ENCODE measurements around the gene CHN1. TPM values are rescaled to one million over a fixed set of nuclear protein-coding genes. Genes with fewer than 3 reads are reported as not detected.

The CHN1 gene
- total RNA-seq, 2 donors from 2014 or later, result 16.5 to 16.6 TPM

DNA sequence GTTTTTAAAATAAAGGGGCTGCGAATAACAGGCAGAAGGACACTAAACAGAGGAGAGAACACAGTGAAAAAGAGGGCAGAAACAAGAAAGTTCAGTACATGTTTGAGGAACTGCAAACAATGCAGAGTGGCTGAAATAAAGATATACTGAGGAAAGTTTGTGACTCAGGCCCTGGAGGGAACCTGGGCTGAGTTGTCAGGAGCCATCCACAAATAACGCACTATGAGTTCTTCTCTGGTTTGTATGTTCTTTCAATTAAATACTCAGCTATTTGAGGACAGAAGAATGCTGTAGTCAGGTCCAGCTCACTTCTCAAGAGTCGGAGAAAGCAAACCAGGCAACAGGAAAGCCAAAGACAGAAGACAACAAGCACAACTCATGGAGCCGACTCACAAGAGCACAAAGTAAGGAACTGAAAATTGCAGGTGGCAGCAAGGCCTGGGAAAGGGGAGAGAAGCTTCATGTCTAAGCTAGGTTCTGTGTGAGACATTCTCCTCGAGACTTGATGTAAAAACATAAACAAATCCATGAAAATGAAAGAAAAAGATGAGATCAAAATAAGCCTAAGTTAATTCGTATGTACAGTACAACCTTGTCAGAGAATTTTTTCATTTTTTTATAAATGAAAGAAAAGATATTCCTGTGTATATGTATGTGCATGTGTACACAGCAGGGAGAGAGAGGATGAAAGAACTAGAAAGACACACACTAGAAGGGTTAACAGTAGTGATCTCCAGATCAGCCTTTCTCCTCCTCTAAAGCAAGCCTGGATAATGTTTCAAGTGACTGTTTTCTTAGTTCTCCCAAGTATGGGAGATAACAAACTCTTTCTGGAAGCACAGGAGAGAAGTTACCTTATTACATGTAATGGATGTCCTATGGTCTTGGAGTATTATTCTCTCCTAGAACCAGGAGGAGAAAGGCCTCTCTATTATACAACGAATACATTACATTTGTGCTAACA lies 41.5 kb downstream of the CHN1 start:
- no peak for DNase-seq
- Mint-ChIP-seq H3K36me3 (ENCODE audit: low read depth) (no peaks in the 10 kb centered on the region), H3K4me1 (peaks cover 6% of the 10 kb centered on the region), H3K27ac (no peak overlapping the region), H3K27me3 (peaks cover 22% of the 10 kb centered on the region), H3K4me3 (no peak overlapping the region)
- no peak for ATAC-seq
- H3K9me3 ChIP-seq (ENCODE audit: control insufficient read depth, low read length, poor library complexity, severe bottlenecking), result no peaks in the 10 kb centered on the region

DNA sequence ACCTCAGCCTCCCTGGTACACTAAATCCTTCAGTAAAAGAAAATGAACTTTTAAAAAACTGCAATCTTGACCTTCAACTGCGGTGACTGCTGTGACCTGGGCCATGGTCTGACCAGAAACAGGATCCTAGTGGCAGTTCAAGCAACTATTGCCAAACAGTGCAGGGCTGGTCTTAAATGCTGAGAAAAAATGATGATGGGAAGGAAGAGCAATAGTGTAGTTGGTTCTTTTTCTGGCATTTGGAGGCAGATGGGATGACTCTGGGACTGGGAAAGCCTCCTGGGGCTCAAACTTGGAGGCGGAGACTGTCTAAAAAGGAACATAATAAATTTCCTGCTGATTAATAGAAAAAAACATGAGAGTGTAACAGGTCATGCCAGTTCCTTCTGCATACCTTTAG lies 45.4 kb downstream of the CHN1 start:
- H3K36me3 Mint-ChIP-seq (ENCODE audit: low read depth), result no peaks in the 10 kb centered on the region
- peaks cover 3% of the 10 kb centered on the region for H3K4me1 Mint-ChIP-seq
- H3K27me3 Mint-ChIP-seq, result peaks cover 5% of the 10 kb centered on the region
- ATAC-seq, result no peak
- H3K9me3 ChIP-seq (ENCODE audit: control insufficient read depth, low read length, poor library complexity, severe bottlenecking), result no peaks in the 10 kb centered on the region
- H3K4me3 Mint-ChIP-seq, result no peak overlapping the region
- DNase-seq, result no peak
- no peak overlapping the region for H3K27ac Mint-ChIP-seq

GRCh38 chr2:174957050-174957449 lies 48.1 kb downstream of the CHN1 start:
- no peak for DNase-seq
- no peaks in the 10 kb centered on the region for H3K9me3 ChIP-seq (ENCODE audit: control insufficient read depth, low read length, poor library complexity, severe bottlenecking)
- H3K36me3 Mint-ChIP-seq (ENCODE audit: low read depth), result peaks cover 3% of the 10 kb centered on the region
- no peak overlapping the region for H3K4me3 Mint-ChIP-seq
- H3K4me1 Mint-ChIP-seq, result no peaks in the 10 kb centered on the region
- peaks cover 12% of the 10 kb centered on the region for H3K27me3 Mint-ChIP-seq
- no peak for ATAC-seq
- no peak overlapping the region for H3K27ac Mint-ChIP-seq

GRCh38 chr2:174952607-174953006 lies 52.6 kb downstream of the CHN1 start:
- Mint-ChIP-seq H3K4me3 (no peak overlapping the region), H3K27ac (no peak overlapping the region), H3K4me1 (no peaks in the 10 kb centered on the region), H3K27me3 (peaks cover 23% of the 10 kb centered on the region), H3K36me3 (ENCODE audit: low read depth) (peaks cover 3% of the 10 kb centered on the region)
- no peaks in the 10 kb centered on the region for H3K9me3 ChIP-seq (ENCODE audit: control insufficient read depth, low read length, poor library complexity, severe bottlenecking)
- ATAC-seq (no peak), DNase-seq (no peak)

- no peak overlapping the region for H3K27ac Mint-ChIP-seq
- H3K27me3 Mint-ChIP-seq, result peaks cover 23% of the 10 kb centered on the region
- no peak overlapping the region for H3K4me3 Mint-ChIP-seq
- ATAC-seq (no peak), DNase-seq (no peak)
- no peaks in the 10 kb centered on the region for H3K9me3 ChIP-seq (ENCODE audit: control insufficient read depth, low read length, poor library complexity, severe bottlenecking)
- H3K4me1 Mint-ChIP-seq, result no peaks in the 10 kb centered on the region
- peaks cover 3% of the 10 kb centered on the region for H3K36me3 Mint-ChIP-seq (ENCODE audit: low read depth)
Measured at GRCh38 chr2:174951745-174952144, 53.4 kb downstream of the CHN1 start.

DNA sequence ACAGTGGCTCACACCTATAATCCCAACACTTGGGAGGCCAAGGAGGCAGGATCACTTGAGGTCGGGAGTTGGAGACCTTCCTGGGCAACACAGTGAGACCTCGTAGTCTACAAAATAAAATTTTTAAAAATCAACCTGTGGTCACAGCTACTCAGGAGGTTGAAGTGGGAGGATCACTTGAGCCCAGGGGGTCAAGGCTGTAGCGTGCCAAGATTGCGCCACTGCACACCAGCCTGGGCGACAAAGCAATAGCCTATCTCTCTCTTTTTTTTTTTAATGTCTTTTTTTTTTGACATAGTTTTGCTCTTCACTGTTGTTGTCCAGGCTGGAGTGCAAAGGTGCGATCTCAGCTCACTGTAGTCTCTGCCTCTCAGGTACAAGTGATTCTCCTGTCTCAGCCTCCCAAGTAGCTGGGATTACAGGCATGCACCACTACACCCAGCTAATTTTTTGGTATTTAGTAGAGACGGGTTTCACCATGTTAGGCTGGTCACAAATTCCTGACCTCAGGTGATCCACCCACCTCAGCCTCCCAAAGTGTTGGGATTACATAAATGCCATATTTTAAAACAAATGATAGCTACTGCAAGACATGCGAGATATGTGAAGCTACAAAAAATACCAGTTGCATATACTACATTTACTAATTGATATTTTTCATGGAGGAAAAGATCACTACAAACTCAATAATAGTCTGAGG lies 55.0 kb downstream of the CHN1 start:
- no peaks in the 10 kb centered on the region for H3K9me3 ChIP-seq (ENCODE audit: control insufficient read depth, low read length, poor library complexity, severe bottlenecking)
- no peak overlapping the region for H3K4me3 Mint-ChIP-seq
- peaks cover 23% of the 10 kb centered on the region for H3K27me3 Mint-ChIP-seq
- no peak for ATAC-seq
- peaks cover 3% of the 10 kb centered on the region for H3K36me3 Mint-ChIP-seq (ENCODE audit: low read depth)
- no peak for DNase-seq
- H3K27ac Mint-ChIP-seq, result no peak overlapping the region
- no peaks in the 10 kb centered on the region for H3K4me1 Mint-ChIP-seq

DNA sequence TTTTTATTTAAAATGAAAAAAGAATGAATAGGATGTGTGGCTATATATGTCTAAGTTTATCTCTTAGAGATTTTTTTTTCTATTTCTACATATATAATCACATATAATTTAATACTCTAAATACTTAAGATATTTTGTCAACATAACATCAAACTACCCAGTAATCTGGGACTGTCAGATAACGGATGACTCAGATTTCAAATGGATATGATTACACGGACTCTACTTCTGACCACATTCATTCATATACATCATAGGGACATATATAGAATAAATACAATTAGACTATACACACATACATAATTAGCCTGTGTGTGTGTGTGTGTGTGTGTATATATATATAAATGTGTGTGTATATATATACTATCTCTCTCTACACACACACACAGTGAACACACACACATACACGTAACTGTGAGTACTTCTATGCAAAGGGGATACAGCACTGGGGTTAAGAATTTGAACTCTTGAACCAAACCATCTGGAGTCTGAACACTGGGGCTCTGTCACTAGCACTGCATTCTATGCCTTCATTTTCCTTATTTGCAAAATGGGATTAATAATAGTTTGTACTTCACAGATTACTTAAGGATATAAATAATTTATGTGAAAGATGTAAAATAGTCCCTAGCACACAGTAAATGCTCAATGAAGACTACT lies 59.5 kb downstream of the CHN1 start:
- no peak overlapping the region for H3K27ac Mint-ChIP-seq
- no peak for ATAC-seq
- no peak overlapping the region for H3K4me3 Mint-ChIP-seq
- no peaks in the 10 kb centered on the region for H3K36me3 Mint-ChIP-seq (ENCODE audit: low read depth)
- H3K4me1 Mint-ChIP-seq, result no peaks in the 10 kb centered on the region
- H3K9me3 ChIP-seq (ENCODE audit: control insufficient read depth, low read length, poor library complexity, severe bottlenecking), result no peaks in the 10 kb centered on the region
- no peak for DNase-seq
- H3K27me3 Mint-ChIP-seq, result peaks cover 11% of the 10 kb centered on the region

GRCh38 chr2:174939046-174939445 lies 66.1 kb downstream of the CHN1 start:
- no peaks in the 10 kb centered on the region for H3K9me3 ChIP-seq (ENCODE audit: control insufficient read depth, low read length, poor library complexity, severe bottlenecking)
- Mint-ChIP-seq H3K4me1 (no peaks in the 10 kb centered on the region), H3K27me3 (peaks cover 4% of the 10 kb centered on the region), H3K4me3 (no peak overlapping the region), H3K36me3 (ENCODE audit: low read depth) (no peaks in the 10 kb centered on the region), H3K27ac (no peak overlapping the region)
- no peak for DNase-seq
- ATAC-seq, result no peak

- H3K9me3 ChIP-seq (ENCODE audit: control insufficient read depth, low read length, poor library complexity, severe bottlenecking), result no peaks in the 10 kb centered on the region
- Mint-ChIP-seq H3K36me3 (ENCODE audit: low read depth) (peaks cover 2% of the 10 kb centered on the region), H3K4me1 (no peaks in the 10 kb centered on the region), H3K27ac (no peak overlapping the region), H3K4me3 (no peak overlapping the region), H3K27me3 (peaks cover 5% of the 10 kb centered on the region)
- ATAC-seq, result no peak
- DNase-seq, result no peak
Measured at GRCh38 chr2:174931724-174932123, 73.5 kb downstream of the CHN1 start.

DNA sequence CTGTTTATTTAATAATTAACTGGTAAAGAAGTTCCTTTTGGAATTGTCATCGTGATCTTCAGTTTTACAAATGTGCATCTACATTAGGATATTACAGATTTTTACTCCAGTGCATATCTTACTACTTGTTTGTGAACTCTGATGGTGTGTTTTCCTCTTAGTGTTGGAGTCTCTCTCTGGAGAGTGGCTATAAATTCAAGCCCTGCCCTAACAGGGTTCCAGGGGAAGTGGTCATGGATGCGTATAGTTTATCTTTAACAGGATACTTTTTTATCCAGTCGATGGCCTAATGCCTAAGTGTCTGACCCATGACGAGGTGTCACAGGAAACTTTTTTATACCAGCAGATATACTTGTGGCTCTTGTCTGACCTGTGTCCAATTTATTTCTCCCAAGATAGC lies 75.4 kb downstream of the CHN1 start:
- H3K4me3 Mint-ChIP-seq, result no peak overlapping the region
- peaks cover 5% of the 10 kb centered on the region for H3K27me3 Mint-ChIP-seq
- DNase-seq (no peak), ATAC-seq (no peak)
- H3K27ac Mint-ChIP-seq, result no peak overlapping the region
- no peaks in the 10 kb centered on the region for H3K4me1 Mint-ChIP-seq
- H3K36me3 Mint-ChIP-seq (ENCODE audit: low read depth), result peaks cover 2% of the 10 kb centered on the region
- H3K9me3 ChIP-seq (ENCODE audit: control insufficient read depth, low read length, poor library complexity, severe bottlenecking), result no peaks in the 10 kb centered on the region

- H3K9me3 ChIP-seq (ENCODE audit: control insufficient read depth, low read length, poor library complexity, severe bottlenecking), result no peaks in the 10 kb centered on the region
- no peak overlapping the region for H3K4me3 Mint-ChIP-seq
- H3K4me1 Mint-ChIP-seq, result no peaks in the 10 kb centered on the region
- DNase-seq (no peak), ATAC-seq (no peak)
- H3K27me3 Mint-ChIP-seq, result peaks cover 4% of the 10 kb centered on the region
- H3K36me3 Mint-ChIP-seq (ENCODE audit: low read depth), result peaks cover 2% of the 10 kb centered on the region
- no peak overlapping the region for H3K27ac Mint-ChIP-seq
Measured at GRCh38 chr2:174925046-174925784, 80.0 kb downstream of the CHN1 start.

DNA sequence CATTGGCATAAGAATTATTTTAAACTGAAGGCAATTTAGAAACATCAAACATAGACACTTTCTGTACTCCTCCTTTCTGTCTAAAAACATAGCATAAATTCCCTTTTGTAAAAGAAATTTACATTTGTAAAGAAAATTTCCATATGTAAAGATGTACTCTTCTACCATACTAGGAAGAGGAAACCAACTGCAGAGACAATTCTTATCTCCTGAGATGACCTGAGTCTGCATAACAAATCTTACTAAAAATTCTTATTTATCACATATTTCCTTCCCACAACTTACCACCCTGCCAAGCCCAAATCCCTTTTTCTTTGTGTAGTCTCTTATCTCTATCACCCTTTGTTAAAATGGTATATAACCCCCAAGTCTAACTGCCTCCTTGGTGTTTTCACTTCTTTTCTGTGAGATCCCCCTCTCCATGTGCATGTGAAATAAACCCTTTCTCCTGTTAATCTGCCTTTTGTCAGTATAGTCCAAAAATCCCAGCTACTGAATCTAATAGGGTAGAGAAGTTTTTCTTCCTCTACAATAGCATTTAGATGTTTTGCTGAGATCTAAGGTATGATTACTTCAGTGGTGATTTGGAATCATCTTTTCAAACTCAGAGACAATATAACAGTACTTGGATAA lies 81.0 kb downstream of the CHN1 start:
- DNase-seq (no peak), ATAC-seq (no peak)
- H3K4me3 Mint-ChIP-seq, result no peak overlapping the region
- no peaks in the 10 kb centered on the region for H3K4me1 Mint-ChIP-seq
- H3K36me3 Mint-ChIP-seq (ENCODE audit: low read depth), result no peaks in the 10 kb centered on the region
- H3K27me3 Mint-ChIP-seq, result no peaks in the 10 kb centered on the region
- H3K9me3 ChIP-seq (ENCODE audit: control insufficient read depth, low read length, poor library complexity, severe bottlenecking), result no peaks in the 10 kb centered on the region
- H3K27ac Mint-ChIP-seq, result no peak overlapping the region
